Keratinocyte (primary cell): ENCODE data around the gene IFNA14. TPM values are rescaled to one million over a fixed set of nuclear protein-coding genes. Genes with fewer than 3 reads are reported as not detected.
"Not testable (repeated sequence)": the region's sequence is repeated elsewhere in the genome, so short reads cannot be mapped to it uniquely, and the experiment has no call there.

ENCODE experiments used
- DNase-seq: peaks from one replicate; pipeline ENCODE4 v3.0.0-alpha.2; 2011; ENCODE audit warnings: low read depth, missing footprints, low spot score
- FAIRE-seq: peaks from 2 replicates; lab custom pipeline; 2011; peaks lifted over from hg19 to GRCh38; lab: Jason Lieb, UNC
- H2AFZ ChIP-seq: 2 replicates; pipeline ENCODE4 v1.6.0; 2012; ENCODE audit warnings: low read length, control low read depth, inconsistent platforms; ENCODE audit not compliant: control insufficient read depth
- H3K27ac ChIP-seq: 2 replicates; pipeline ENCODE4 v1.5.1; 2011; ENCODE audit warnings: low read length; ENCODE audit not compliant: control insufficient read depth, insufficient read depth
- H3K27me3 ChIP-seq: 3 replicates; pipeline ENCODE4 v1.6.0; 2011; ENCODE audit warnings: low read length; ENCODE audit not compliant: control insufficient read depth, insufficient read depth; ENCODE audit errors: extremely low read depth
- H3K36me3 ChIP-seq, 2 experiments: 2 replicates in 1 of 2; 3 replicates in 1 of 2; pipeline ENCODE4 v1.5.1; 2011; ENCODE audit warnings: low read length in 2 of 2, mild to moderate bottlenecking in 1 of 2; ENCODE audit not compliant: control insufficient read depth in 2 of 2, insufficient read depth in 2 of 2; ENCODE audit errors: extremely low read depth in 1 of 2
- H3K4me1 ChIP-seq: 3 replicates; pipeline ENCODE4 v1.5.1; 2011; ENCODE audit warnings: low read length; ENCODE audit not compliant: control insufficient read depth, insufficient read depth; ENCODE audit errors: extremely low read depth
- H3K4me2 ChIP-seq: 3 replicates; pipeline ENCODE4 v1.6.0; 2011; ENCODE audit warnings: low read depth, low read length; ENCODE audit not compliant: control insufficient read depth, insufficient read depth; ENCODE audit errors: extremely low read depth
- H3K4me3 ChIP-seq, 3 experiments: fragments of 200-600 bp in 1 of 3; sonication (generic) in 1 of 3; 2 replicates in 2 of 3; 3 replicates in 1 of 3; pipeline ENCODE4 v1.5.1; 2011 to 2016; ENCODE audit warnings: low read length in 3 of 3, mild to moderate bottlenecking in 3 of 3, control low read depth in 2 of 3, inconsistent platforms in 1 of 3, low read depth in 1 of 3, mixed read lengths in 1 of 3, mixed run types in 1 of 3, moderate library complexity in 1 of 3; ENCODE audit not compliant: control insufficient read depth in 2 of 3, insufficient read depth in 2 of 3; ENCODE audit errors: extremely low read depth in 1 of 3
- H3K79me2 ChIP-seq: 2 replicates; pipeline ENCODE4 v1.6.0; 2012; ENCODE audit warnings: low read length; ENCODE audit not compliant: control insufficient read depth, insufficient read depth
- H3K9ac ChIP-seq: 3 replicates; pipeline ENCODE4 v1.6.0; 2011; ENCODE audit warnings: low read length; ENCODE audit not compliant: control insufficient read depth, insufficient read depth; ENCODE audit errors: extremely low read depth
- H3K9me1 ChIP-seq: 3 replicates; pipeline ENCODE4 v1.6.0; 2011; ENCODE audit warnings: low read length; ENCODE audit not compliant: control insufficient read depth, insufficient read depth; ENCODE audit errors: extremely low read depth
- H3K9me3 ChIP-seq: 2 replicates; pipeline ENCODE4 v1.5.1; 2012; ENCODE audit warnings: low read depth, low read length; ENCODE audit not compliant: control insufficient read depth
- H4K20me1 ChIP-seq: 3 replicates; pipeline ENCODE4 v1.6.0; 2011; ENCODE audit warnings: low read length; ENCODE audit not compliant: control insufficient read depth, insufficient read depth; ENCODE audit errors: extremely low read depth
- dilution Hi-C: fragments of 300-500 bp; cut with MboI; formaldehyde crosslinking; loops from one replicate; pipeline ENCODE4 v1.7.0; 2020; ENCODE audit warnings: low sequenced_read_pairs; ENCODE audit not compliant: extremely low pct_ligation_motif_present
- polyA plus RNA-seq, 5 experiments: library from polyadenylated mRNA; depleted of rRNA in 3 of 5; stranded (reverse) in 3 of 5; stranded (forward) in 1 of 5; unstranded in 1 of 5; fragments of >200 nt; gene quantifications; 1 replicate in 1 of 5; 2 replicates in 3 of 5; 3 replicates in 1 of 5; pipeline versions ENCODE4 v1.2.1 to v1.2.3, GENCODE V29; 2011 to 2012; ENCODE audit warnings: missing spikeins in 2 of 5, low read depth in 1 of 5, low replicate concordance in 1 of 5
- TF ChIP-seq, protein P1 (sequence below), 3 experiments: IDR thresholded peaks in 1 of 3; conservative IDR thresholded peaks in 1 of 3; optimal IDR thresholded peaks in 1 of 3; 2 replicates in 2 of 3; 3 replicates in 1 of 3; pipeline versions ENCODE3 to v1.5.1; 2011; ENCODE audit warnings: low read length in 3 of 3, mild to moderate bottlenecking in 3 of 3, moderate library complexity in 2 of 3, control low read depth in 1 of 3, inconsistent platforms in 1 of 3; ENCODE audit not compliant: insufficient read depth in 2 of 3; ENCODE audit errors: extremely low read depth in 1 of 3

The IFNA14 gene
- polyA plus RNA-seq, 1 donor (not counting 4 experiments of a cell fraction or from before 2014, with no cell fraction given): not detected

DNA sequence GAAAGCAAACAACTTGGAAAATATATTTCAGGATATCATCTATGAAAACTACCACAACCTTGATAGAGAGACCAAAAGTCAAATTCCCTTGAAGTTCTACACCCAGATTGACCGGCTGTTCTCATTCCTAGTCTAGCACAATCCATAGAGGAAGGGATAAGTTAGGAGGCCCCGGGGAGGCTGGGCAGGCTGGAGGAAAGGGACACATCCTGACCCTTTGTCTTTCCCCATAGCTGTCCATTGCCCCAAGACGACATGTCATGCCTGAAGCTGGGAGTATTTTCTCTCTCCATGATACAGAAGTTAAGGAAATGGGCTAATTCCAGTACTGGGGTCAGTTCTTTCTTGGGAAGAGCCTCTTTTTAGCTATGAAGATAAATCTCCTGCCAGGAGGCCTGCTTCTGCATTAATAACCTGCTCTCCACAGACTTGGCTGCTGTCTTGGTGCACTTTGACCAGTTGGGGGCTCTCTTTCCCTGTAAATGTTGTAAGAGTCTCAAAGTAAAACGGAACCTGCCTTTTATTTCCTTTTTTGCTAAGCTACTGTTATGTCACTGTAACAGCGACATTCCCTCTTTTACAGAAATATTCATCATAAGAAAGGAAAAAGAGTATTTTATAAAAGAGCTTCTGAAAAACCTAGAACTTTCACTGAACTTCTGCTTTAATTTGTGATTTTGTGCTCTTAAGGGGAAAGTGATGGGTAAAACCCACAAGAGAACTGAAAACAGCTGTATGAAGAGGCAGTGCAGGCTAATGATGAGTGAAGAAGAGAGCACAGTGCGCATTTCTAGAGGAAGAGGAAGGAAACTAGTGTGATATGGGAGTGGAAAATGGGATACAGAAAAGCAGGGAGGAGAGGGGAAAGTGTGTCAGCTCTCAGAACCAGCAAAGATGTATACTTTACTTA lies 44.7 kb downstream of the IFNA14 start:
- H3K9me1 ChIP-seq, H3K4me1 ChIP-seq, H3K4me3 ChIP-seq, H3K27me3 ChIP-seq, DNase-seq, H3K79me2 ChIP-seq, FAIRE-seq, H3K27ac ChIP-seq, H3K9me3 ChIP-seq, H3K36me3 ChIP-seq, H2AFZ ChIP-seq, dilution Hi-C loops, H3K4me2 ChIP-seq, H4K20me1 ChIP-seq, H3K9ac ChIP-seq: not testable (repeated sequence)
- TF ChIP-seq, protein P1, sequence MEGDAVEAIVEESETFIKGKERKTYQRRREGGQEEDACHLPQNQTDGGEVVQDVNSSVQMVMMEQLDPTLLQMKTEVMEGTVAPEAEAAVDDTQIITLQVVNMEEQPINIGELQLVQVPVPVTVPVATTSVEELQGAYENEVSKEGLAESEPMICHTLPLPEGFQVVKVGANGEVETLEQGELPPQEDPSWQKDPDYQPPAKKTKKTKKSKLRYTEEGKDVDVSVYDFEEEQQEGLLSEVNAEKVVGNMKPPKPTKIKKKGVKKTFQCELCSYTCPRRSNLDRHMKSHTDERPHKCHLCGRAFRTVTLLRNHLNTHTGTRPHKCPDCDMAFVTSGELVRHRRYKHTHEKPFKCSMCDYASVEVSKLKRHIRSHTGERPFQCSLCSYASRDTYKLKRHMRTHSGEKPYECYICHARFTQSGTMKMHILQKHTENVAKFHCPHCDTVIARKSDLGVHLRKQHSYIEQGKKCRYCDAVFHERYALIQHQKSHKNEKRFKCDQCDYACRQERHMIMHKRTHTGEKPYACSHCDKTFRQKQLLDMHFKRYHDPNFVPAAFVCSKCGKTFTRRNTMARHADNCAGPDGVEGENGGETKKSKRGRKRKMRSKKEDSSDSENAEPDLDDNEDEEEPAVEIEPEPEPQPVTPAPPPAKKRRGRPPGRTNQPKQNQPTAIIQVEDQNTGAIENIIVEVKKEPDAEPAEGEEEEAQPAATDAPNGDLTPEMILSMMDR (optimal IDR thresholded peaks at IDR 0.05 in 1 of 3, IDR thresholded peaks at IDR 0.05 in 1 of 3, conservative IDR thresholded peaks at IDR 0.05 in 1 of 3; ENCODE audit: extremely low read depth in 1 of 3, insufficient read depth in 2 of 3, low read length in 3 of 3): peak; percentile 6 to 47 (median 27)

Other genes starting within 250 kb of the IFNA14 start
- gene HACD4, start 208.4 kb downstream of the IFNA14 start, polyA plus RNA-seq: 7.3 to 10.4 TPM (median 9.4 TPM) in 3 replicates
- gene IFNB1, start 162.1 kb downstream of the IFNA14 start, polyA plus RNA-seq: 0.07 TPM in 1 of 3 replicates, not detected in the others
- not detected in 3 replicates for gene IFNW1, start 98.2 kb downstream of the IFNA14 start, polyA plus RNA-seq
- gene IFNA21, start 73.3 kb downstream of the IFNA14 start, polyA plus RNA-seq: not detected in 3 replicates
- not detected in 3 replicates for gene IFNA4, start 52.4 kb downstream of the IFNA14 start, polyA plus RNA-seq
- not detected in 3 replicates for gene IFNA7, start 37.8 kb downstream of the IFNA14 start, polyA plus RNA-seq
- not detected in 3 replicates for gene IFNA10, start 32.9 kb downstream of the IFNA14 start, polyA plus RNA-seq
- gene IFNA16, start 22.7 kb downstream of the IFNA14 start, polyA plus RNA-seq: not detected in 3 replicates
- gene IFNA17, start 11.8 kb downstream of the IFNA14 start, polyA plus RNA-seq: not detected in 3 replicates
- not detected in 3 replicates for gene IFNA5, start 65.3 kb upstream of the IFNA14 start, polyA plus RNA-seq
- gene KLHL9, start 95.4 kb upstream of the IFNA14 start, polyA plus RNA-seq: 13.5 to 18.7 TPM (median 16.8 TPM) in 3 replicates
- not detected in 3 replicates for gene IFNA6, start 110.9 kb upstream of the IFNA14 start, polyA plus RNA-seq
- not detected in 3 replicates for gene IFNA13, start 128.1 kb upstream of the IFNA14 start, polyA plus RNA-seq
- not detected in 3 replicates for gene IFNA2, start 145.4 kb upstream of the IFNA14 start, polyA plus RNA-seq
- gene IFNA8, start 169.1 kb upstream of the IFNA14 start, polyA plus RNA-seq: not detected in 3 replicates
- not detected in 3 replicates for gene IFNA1, start 200.4 kb upstream of the IFNA14 start, polyA plus RNA-seq
- gene IFNE, start 242.3 kb upstream of the IFNA14 start, polyA plus RNA-seq: 0.51 to 3.9 TPM (median 2.6 TPM) in 3 replicates